ENCODE results near the gene TBC1D32. TPM values are rescaled to one million over a fixed set of nuclear protein-coding genes. Genes with fewer than 3 reads are reported as not detected.
"Not testable (repeated sequence)": the region's sequence is repeated elsewhere in the genome, so short reads cannot be mapped to it uniquely, and the experiment has no call there.

The TBC1D32 gene
- total RNA-seq, 2 experiments from 2014 or later: 10.9 to 12.4 TPM

DNA sequence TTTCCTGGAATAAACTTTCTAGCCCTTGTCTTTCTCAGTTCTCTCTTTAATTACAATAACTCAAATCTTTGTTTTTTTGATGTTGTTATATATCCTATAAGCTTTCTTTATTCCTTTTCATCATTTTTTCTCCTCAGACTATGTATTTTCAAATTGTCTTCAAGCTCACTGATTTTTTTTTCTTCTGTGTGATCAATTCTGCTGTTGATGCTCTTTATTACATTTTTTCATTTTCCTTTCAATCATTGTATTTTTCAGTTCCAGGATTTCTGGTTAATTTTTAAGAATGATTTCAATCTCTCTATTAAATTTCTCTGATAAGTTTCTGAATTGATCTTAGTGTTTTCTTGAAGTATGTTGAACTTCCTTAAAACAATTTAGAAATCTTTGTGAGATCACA is 209.7 kb downstream of the TBC1D32 start:
- peaks cover 22% of the 10 kb centered on the region for H3K9me3 Mint-ChIP-seq
- ChIA-PET POLR2A (no interaction called here), CTCF (interaction anchor here (1.0 kb wide), 1 partner anchor 140 kb away, joined by 3 read pairs; no protein-coding TSS in a partner anchor)
- no peaks in the 10 kb centered on the region for H3K27me3 Mint-ChIP-seq
- DNase-seq: no peak
- peaks cover 24% of the 10 kb centered on the region for H3K36me3 Mint-ChIP-seq (ENCODE audit: low read depth)
- H3K4me1 Mint-ChIP-seq: no peaks in the 10 kb centered on the region
- no peak overlapping the region for H3K27ac Mint-ChIP-seq
- H3K4me3 Mint-ChIP-seq: no peak overlapping the region

DNA sequence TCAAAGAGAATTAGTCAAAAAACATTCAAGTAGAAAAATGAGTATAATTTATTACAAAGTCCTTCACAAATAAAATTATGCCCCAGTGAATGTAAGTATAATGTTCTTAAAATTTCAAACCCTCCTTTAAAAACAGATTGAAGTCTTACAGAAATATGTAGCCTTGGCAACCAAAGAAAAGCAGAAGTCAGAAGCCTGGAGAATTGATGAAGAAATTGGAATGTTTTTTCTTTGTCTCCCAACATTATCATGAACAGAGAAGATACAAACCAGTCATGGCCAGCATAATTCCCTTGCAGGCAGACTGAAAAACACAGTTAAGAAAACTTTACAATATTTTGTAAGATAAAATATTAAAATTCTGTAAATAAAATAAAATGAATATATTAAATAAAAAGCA is 221.9 kb downstream of the TBC1D32 start:
- ChIA-PET CTCF (no interaction called here), POLR2A (no interaction called here)

DNA sequence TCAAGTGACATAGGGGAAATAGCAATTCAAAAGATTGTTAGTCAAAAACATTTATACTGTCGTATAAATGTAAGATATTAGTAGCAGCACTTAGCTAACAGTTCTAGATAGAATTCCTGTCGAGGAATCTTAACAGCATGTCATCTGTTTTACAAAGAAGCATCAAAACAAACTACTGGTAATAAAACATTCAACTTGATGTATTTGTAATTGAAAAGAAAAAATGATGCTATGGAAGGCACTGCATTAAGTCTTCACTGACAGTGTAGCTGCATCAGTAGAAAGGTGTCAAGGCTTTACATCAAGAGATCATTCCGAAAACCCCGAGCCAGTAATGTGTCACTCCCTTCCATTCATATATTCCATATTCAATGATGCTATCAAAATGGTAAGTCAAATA is 223.5 kb downstream of the TBC1D32 start:
- H3K36me3 Mint-ChIP-seq (ENCODE audit: low read depth): no peaks in the 10 kb centered on the region
- H3K9me3 Mint-ChIP-seq: no peaks in the 10 kb centered on the region
- ChIA-PET CTCF (no interaction called here), POLR2A (no interaction called here)
- no peaks in the 10 kb centered on the region for H3K4me1 Mint-ChIP-seq
- no peak for DNase-seq
- H3K4me3 Mint-ChIP-seq: no peak overlapping the region
- H3K27ac Mint-ChIP-seq: no peak overlapping the region
- no peaks in the 10 kb centered on the region for H3K27me3 Mint-ChIP-seq

More for the DNA sequence above, 221.9 kb downstream of the TBC1D32 start:
- Mint-ChIP-seq H3K36me3 (ENCODE audit: low read depth) (no peaks in the 10 kb centered on the region), H3K4me3 (no peak overlapping the region), H3K9me3 (no peaks in the 10 kb centered on the region), H3K27me3 (no peaks in the 10 kb centered on the region), H3K4me1 (no peaks in the 10 kb centered on the region), H3K27ac (no peak overlapping the region)
- DNase-seq: no peak

DNA sequence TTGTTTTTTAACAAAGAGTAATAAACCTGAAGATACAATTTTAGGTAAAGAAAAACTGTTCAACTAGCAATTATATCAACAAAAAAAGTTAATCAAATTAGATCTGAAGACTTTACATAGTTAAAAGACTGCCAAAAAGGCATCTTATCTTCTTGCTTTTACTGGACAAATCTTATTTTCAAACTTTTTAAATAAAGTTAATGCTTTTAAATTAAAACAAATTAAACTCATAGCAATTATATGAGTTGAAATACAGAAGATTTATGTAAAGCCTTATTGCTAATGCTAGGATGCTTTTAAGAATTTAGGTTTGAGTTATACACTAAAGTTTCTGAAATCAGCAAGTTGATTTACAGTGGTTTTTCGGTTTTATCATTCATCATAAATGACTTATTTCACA is 227.3 kb downstream of the TBC1D32 start:
- Mint-ChIP-seq H3K9me3 (peaks cover 3% of the 10 kb centered on the region), H3K27me3 (no peaks in the 10 kb centered on the region), H3K4me1 (no peaks in the 10 kb centered on the region), H3K4me3 (no peak overlapping the region), H3K27ac (no peak overlapping the region), H3K36me3 (ENCODE audit: low read depth) (peaks cover 2% of the 10 kb centered on the region)
- DNase-seq: no peak
- CTCF ChIA-PET: no interaction called here
- POLR2A ChIA-PET: no interaction called here

DNA sequence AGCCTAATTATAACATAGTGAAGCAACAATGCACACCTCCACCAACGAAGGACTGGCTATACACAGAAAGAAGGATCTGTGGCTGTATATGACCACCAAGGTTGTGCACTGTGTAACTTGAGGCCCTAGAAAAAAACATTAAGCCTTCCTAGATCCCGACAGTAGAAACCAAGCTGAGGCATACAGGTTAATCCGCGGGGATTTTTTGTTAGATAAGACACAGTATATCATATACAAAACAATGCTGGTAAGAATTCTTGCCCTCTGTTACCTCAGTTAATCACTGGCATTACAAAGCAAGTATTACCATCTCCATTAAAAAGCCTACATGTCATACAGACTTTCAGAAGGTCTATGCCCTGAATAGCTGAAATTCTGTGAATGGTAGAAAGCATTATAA is 228.8 kb downstream of the TBC1D32 start:
- Mint-ChIP-seq H3K36me3 (ENCODE audit: low read depth) (peaks cover 5% of the 10 kb centered on the region), H3K9me3 (peaks cover 3% of the 10 kb centered on the region), H3K27ac (no peak overlapping the region), H3K27me3 (no peaks in the 10 kb centered on the region), H3K4me1 (no peaks in the 10 kb centered on the region), H3K4me3 (no peak overlapping the region)
- DNase-seq: no peak
- POLR2A ChIA-PET: no interaction called here
- CTCF ChIA-PET: interaction anchor here (0.5 kb wide), 1 partner anchor 1028 kb away, joined by 4 read pairs; no protein-coding TSS in a partner anchor

DNA sequence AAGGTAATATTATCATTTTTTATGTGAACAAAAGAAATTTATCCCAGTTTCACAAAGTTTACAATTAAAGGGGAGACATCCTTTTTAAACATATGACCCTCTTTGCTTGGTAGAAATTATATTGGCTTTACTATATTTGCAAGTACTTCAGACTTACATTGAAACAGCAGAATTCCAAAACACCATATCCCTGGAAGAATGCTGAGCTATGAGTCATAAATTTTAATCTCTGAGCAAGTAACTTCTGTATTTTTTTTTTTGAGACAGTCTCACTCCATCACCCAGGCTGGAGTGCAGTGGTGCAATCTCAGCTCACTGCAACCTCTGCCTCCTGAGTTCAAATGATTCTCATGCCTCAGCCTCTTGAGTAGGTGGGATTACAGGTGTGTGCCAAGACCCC is 240.4 kb downstream of the TBC1D32 start:
- ChIA-PET POLR2A (no interaction called here), CTCF (interaction anchor here (1.0 kb wide), 1 partner anchor 12 kb away, joined by 3 read pairs; no protein-coding TSS in a partner anchor)

DNA sequence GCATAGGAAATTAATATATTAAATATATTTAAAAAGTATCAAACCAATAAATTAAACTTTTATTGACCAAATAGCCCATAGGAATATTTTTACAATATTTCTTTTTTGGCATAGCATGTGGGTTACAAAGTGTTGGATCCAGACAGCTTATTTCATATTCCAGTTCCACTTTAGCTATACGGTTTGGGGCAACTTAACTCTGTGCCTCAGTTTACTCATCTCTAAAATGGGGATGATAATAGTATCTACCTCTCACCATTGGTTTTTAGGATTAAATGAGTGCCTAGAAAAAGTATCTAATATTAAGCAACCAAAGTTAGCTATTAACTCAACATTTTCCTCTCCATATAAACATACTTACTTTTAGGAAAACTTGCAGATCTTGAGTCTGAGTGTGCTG is 243.8 kb downstream of the TBC1D32 start:
- Mint-ChIP-seq H3K27ac (no peak overlapping the region), H3K4me3 (no peak overlapping the region), H3K36me3 (ENCODE audit: low read depth) (no peaks in the 10 kb centered on the region), H3K4me1 (no peaks in the 10 kb centered on the region), H3K27me3 (no peaks in the 10 kb centered on the region), H3K9me3 (no peaks in the 10 kb centered on the region)
- DNase-seq: no peak
- CTCF ChIA-PET: no interaction called here
- POLR2A ChIA-PET: no interaction called here

More for the DNA sequence above, 240.4 kb downstream of the TBC1D32 start:
- no peaks in the 10 kb centered on the region for H3K4me1 Mint-ChIP-seq
- no peak overlapping the region for H3K4me3 Mint-ChIP-seq
- no peaks in the 10 kb centered on the region for H3K36me3 Mint-ChIP-seq (ENCODE audit: low read depth)
- DNase-seq: no peak
- H3K27ac Mint-ChIP-seq: no peak overlapping the region
- no peaks in the 10 kb centered on the region for H3K9me3 Mint-ChIP-seq
- H3K27me3 Mint-ChIP-seq: no peaks in the 10 kb centered on the region

DNA sequence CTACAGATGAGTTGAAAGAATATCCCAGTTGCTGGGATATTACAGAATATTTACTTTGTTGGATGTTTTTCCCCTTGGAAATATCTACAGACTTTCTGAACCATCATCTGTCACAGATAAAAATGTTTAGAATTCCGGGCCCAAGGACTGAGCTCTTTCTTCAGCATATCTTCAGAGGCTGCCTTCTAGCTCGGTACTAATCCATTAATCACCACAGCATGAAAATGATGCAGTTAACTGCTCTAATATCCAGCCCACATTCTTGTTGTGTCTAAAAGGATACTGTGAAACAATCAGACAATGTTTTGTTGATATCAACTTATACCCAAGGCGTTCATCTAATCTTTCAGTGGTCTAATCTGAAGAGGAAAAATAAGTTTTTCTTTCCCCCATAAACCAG is 247.4 kb downstream of the TBC1D32 start:
- H3K9me3 Mint-ChIP-seq: no peaks in the 10 kb centered on the region
- CTCF ChIA-PET: no interaction called here
- no peaks in the 10 kb centered on the region for H3K4me1 Mint-ChIP-seq
- no peak for DNase-seq
- no peak overlapping the region for H3K4me3 Mint-ChIP-seq
- no peak overlapping the region for H3K27ac Mint-ChIP-seq
- H3K36me3 Mint-ChIP-seq (ENCODE audit: low read depth): no peaks in the 10 kb centered on the region
- no peaks in the 10 kb centered on the region for H3K27me3 Mint-ChIP-seq
- POLR2A ChIA-PET: no interaction called here

DNA sequence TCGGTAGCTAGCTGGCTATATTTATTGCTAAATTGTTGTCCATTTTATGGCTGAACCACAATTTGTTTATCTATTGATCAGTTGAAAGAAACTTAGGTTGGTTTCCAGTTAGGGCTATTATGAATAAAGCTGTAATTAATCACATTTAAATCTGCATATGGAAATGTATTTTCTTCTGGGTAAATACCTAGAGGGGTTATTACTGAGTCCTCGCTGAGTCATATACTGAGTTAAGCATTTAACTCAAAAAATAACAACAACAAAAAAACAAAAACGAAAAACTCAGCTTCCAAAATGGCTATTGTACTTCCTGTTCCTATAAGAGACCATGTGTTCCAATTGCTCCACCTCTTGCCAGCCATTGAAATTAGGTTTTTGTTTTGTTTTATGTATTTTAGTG is 258.2 kb downstream of the TBC1D32 start:
- peaks cover 1% of the 10 kb centered on the region for H3K4me1 Mint-ChIP-seq
- no peak overlapping the region for H3K4me3 Mint-ChIP-seq
- POLR2A ChIA-PET: no interaction called here
- CTCF ChIA-PET: interaction anchor here (1.0 kb wide), 1 partner anchor 13 kb away, joined by 3 read pairs; no protein-coding TSS in a partner anchor
- peaks cover 2% of the 10 kb centered on the region for H3K36me3 Mint-ChIP-seq (ENCODE audit: low read depth)
- DNase-seq: no peak
- H3K27me3 Mint-ChIP-seq: no peaks in the 10 kb centered on the region
- no peak overlapping the region for H3K27ac Mint-ChIP-seq
- H3K9me3 Mint-ChIP-seq: no peaks in the 10 kb centered on the region

DNA sequence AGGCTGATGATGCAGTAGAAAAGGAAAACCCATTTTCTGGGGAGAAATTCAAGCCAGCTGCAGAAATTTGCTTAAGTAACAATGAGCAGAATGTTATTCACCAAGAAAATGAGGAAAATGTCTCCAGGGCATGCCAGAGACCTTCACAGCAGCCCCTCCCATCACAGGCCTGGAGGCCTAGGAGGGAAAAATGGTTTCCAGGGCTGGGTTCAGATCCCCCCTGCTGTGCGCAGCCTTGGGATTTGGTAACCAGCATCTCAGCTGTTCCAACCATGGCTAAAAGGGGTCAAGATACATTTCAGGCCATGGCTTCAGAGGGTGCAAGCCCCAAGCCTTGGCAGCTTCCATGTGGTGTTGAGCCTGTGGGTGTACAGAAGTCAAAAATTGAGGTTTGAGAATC is 265.5 kb downstream of the TBC1D32 start:
- H3K4me3 Mint-ChIP-seq, H3K27ac Mint-ChIP-seq, H3K4me1 Mint-ChIP-seq, CTCF ChIA-PET, POLR2A ChIA-PET, H3K27me3 Mint-ChIP-seq, DNase-seq: not testable (repeated sequence)
- peaks cover 12% of the 10 kb centered on the region for H3K9me3 Mint-ChIP-seq
- H3K36me3 Mint-ChIP-seq (ENCODE audit: low read depth): peaks cover 10% of the 10 kb centered on the region

DNA sequence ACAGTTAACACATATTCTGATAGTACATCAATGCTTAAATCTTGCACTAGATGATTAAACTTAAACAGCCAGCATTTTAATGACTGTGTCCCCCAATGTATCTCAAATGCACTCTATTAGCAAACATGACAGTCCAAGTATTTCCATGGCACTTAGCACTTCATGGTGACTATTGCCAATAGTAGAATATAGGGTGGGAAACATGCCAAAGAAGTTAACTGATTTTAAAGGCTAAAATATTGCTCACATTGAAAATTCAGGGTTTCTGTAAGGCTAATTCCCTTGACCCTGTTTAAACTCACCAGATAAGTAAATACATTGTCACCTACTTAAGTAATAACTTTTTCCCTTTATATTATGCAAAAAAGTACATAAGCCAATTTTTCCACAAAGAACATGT is 266.9 kb downstream of the TBC1D32 start:
- CTCF ChIA-PET: no interaction called here
- Mint-ChIP-seq H3K9me3 (peaks cover 17% of the 10 kb centered on the region), H3K4me1 (no peaks in the 10 kb centered on the region), H3K27ac (no peak overlapping the region), H3K4me3 (no peak overlapping the region), H3K27me3 (no peaks in the 10 kb centered on the region), H3K36me3 (ENCODE audit: low read depth) (peaks cover 10% of the 10 kb centered on the region)
- DNase-seq: no peak
- POLR2A ChIA-PET: no interaction called here

DNA sequence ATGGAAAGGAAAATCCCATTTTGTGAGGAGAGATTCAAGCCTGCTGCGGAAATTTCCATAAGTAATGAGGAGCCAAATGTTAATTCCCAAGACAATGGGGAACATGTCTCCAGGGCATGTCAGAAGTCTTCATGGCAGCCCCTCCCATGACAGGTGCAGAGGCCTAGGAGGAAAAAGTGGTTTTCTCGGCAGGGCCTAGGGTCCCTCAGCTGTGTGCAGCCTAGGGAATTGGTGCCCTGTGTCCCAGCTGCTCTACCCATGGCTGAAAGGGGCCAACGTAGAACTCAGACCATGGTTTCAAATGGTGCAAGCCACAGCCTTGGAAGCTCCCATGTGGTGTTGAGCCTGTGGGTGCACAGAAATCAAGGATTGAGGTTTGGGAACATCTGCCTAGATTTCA is 269.9 kb downstream of the TBC1D32 start:
- no peak overlapping the region for H3K27ac Mint-ChIP-seq

DNA sequence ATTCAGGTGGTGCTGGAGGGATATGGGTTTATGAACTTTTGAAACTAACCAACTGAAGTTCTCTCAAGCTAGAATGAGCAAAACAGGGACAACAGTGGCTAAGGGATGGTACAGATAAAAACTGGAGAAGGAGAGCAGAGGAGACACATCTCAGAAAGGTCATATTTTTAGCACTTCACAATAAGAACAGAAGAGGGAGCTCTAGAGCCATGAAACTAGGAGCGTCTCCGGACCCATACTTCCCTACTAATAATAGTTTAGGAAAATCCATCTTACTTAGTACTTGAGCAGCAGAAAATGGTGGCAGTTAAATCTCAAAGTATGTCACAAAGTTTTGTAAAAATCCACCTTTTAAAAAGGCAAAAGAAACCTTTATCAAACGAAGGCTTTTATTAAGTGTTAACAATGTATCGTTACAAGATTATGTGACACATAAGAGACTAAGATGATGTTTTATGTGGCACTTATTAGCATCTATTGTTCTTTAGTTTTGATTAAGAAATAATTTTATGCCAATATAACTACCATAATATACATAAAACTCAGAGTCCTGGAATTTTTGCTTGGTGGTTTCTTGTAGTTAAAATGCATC is 278.6 kb downstream of the TBC1D32 start:
- no peaks in the 10 kb centered on the region for H3K9me3 Mint-ChIP-seq

More for the DNA sequence above, 269.9 kb downstream of the TBC1D32 start:
- no peak for DNase-seq
- Mint-ChIP-seq H3K9me3 (peaks cover 12% of the 10 kb centered on the region), H3K4me1 (no peaks in the 10 kb centered on the region), H3K27me3 (no peaks in the 10 kb centered on the region), H3K4me3 (no peak overlapping the region), H3K36me3 (ENCODE audit: low read depth) (peaks cover 5% of the 10 kb centered on the region)
- ChIA-PET POLR2A (no interaction called here), CTCF (no interaction called here)

DNA sequence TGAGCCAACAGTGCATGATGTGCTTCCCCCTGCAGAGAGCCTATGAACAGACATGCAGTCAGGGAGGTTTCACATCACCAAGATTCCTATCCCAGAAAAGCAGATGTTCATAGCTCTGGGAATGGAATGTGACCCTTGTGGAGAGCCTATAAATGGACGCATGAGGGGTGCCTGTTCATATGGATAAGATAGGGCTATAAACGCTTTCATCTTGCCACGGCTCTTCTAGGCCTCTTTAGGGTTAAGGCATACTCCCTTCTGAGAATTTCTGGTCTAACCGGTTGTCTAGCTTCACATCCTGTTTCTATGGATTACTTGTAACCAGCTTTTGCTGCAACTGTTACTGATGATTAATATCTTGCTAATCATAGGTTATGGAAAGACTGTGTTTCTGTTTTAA is 285.7 kb downstream of the TBC1D32 start:
- CTCF ChIA-PET; H3K36me3 Mint-ChIP-seq (ENCODE audit: low read depth); H3K27me3 Mint-ChIP-seq; H3K4me3 Mint-ChIP-seq; H3K27ac Mint-ChIP-seq; H3K4me1 Mint-ChIP-seq; H3K9me3 Mint-ChIP-seq; POLR2A ChIA-PET; DNase-seq: not testable (repeated sequence)

More for the DNA sequence above, 278.6 kb downstream of the TBC1D32 start:
- H3K36me3 Mint-ChIP-seq (ENCODE audit: low read depth): no peaks in the 10 kb centered on the region
- POLR2A ChIA-PET: no interaction called here
- H3K27ac Mint-ChIP-seq: no peak overlapping the region
- DNase-seq: no peak
- CTCF ChIA-PET: no interaction called here
- H3K4me3 Mint-ChIP-seq: no peak overlapping the region
- H3K4me1 Mint-ChIP-seq: no peaks in the 10 kb centered on the region
- no peaks in the 10 kb centered on the region for H3K27me3 Mint-ChIP-seq

Measured in activated CD4-positive, alpha-beta T cell treated with anti-CD3 and anti-CD28 coated beads, Interleukin-2, amount 10 ng/mL, durations not matched to agents 7 days and 5 days (primary cell).